HEK293 (cell line): Measurements from ENCODE around the gene TRDMT1.

ENCODE experiments used
- CTCF ChIP-seq: fragments of 450-650 bp; formaldehyde crosslinking; IDR thresholded peaks from 2 replicates; pipeline ENCODE4 v1.5.1; 2016; ENCODE audit warnings: missing biosample characterization, missing genetic modification characterization
- PRDM6 ChIP-seq: fragments of 450-650 bp; formaldehyde crosslinking; IDR thresholded peaks from 2 replicates; pipeline ENCODE4 v1.5.1; 2017; ENCODE audit warnings: missing biosample characterization, missing genetic modification characterization
- REST ChIP-seq: fragments of 450-650 bp; formaldehyde crosslinking; IDR thresholded peaks from 2 replicates; pipeline ENCODE4 v1.5.1; 2016; ENCODE audit warnings: missing biosample characterization, missing genetic modification characterization
- TCF7L2 ChIP-seq: IDR thresholded peaks from 2 replicates; pipeline ENCODE4 v1.6.1; 2011; ENCODE audit warnings: low read depth, mild to moderate bottlenecking, inconsistent platforms, low read length, moderate library complexity, borderline replicate concordance
- YY1 ChIP-seq: fragments of 450-650 bp; formaldehyde crosslinking; IDR thresholded peaks from 2 replicates; pipeline ENCODE4 v1.5.1; 2018; ENCODE audit warnings: missing biosample characterization, missing genetic modification characterization
- ZBTB7A ChIP-seq: fragments of 450-650 bp; formaldehyde crosslinking; IDR thresholded peaks from 2 replicates; pipeline ENCODE4 v1.5.1; 2016; ENCODE audit warnings: low read depth, missing biosample characterization, missing genetic modification characterization
- ZEB2 ChIP-seq: fragments of 450-650 bp; formaldehyde crosslinking; IDR thresholded peaks from 2 replicates; pipeline ENCODE4 v1.5.1; 2016; ENCODE audit warnings: missing biosample characterization, missing genetic modification characterization
- ZNF214 ChIP-seq: fragments of 450-650 bp; formaldehyde crosslinking; IDR thresholded peaks from 2 replicates; pipeline ENCODE4 v1.5.1; 2017; ENCODE audit warnings: missing biosample characterization, mild to moderate bottlenecking, missing genetic modification characterization, borderline replicate concordance
- ZNF48 ChIP-seq: fragments of 450-650 bp; formaldehyde crosslinking; IDR thresholded peaks from 2 replicates; pipeline ENCODE4 v1.5.1; 2016; ENCODE audit warnings: missing biosample characterization, missing genetic modification characterization
- ZNF843 ChIP-seq: fragments of 450-650 bp; formaldehyde crosslinking; IDR thresholded peaks from 2 replicates; pipeline ENCODE4 v1.5.1; 2016; ENCODE audit warnings: missing biosample characterization, missing genetic modification characterization

- TF ChIP-seq TCF7L2 (peak; percentile 77), ZNF843 (tag by site-specific recombination) (no peak), CTCF (tag by site-specific recombination) (no peak), YY1 (tag by site-specific recombination) (no peak), ZNF214 (tag by site-specific recombination) (no peak), ZEB2 (tag by site-specific recombination) (no peak), REST (tag by site-specific recombination) (no peak), ZNF48 (tag by site-specific recombination) (no peak), PRDM6 (no peak), ZBTB7A (tag by site-specific recombination) (no peak)
Measured at GRCh38 chr10:17123961-17124360, 77.5 kb downstream of the TRDMT1 start.
